HCEC 1CT (cell line): ENCODE data around the gene CD99L2.
"Not testable (repeated sequence)": the region's sequence is repeated elsewhere in the genome, so short reads cannot be mapped to it uniquely, and the experiment has no call there.

ENCODE experiments used
- DNase-seq: peaks from one replicate; pipeline ENCODE4 v3.0.0-alpha.2; 2017

The CD99L2 gene

GRCh38 chrX:150849996-150850720 lies 48.3 kb downstream of the CD99L2 start:
- DNase-seq = no peak

GRCh38 chrX:150849486-150849885 lies 49.0 kb downstream of the CD99L2 start:
- no peak for DNase-seq

- DNase-seq = no peak
Observed at GRCh38 chrX:150848914-150849365, 49.5 kb downstream of the CD99L2 start.

- no peak for DNase-seq
Observed at GRCh38 chrX:150847088-150847487, 51.4 kb downstream of the CD99L2 start.

- no peak for DNase-seq
Observed at GRCh38 chrX:150846130-150846529, 52.3 kb downstream of the CD99L2 start.

GRCh38 chrX:150845091-150845490 lies 53.4 kb downstream of the CD99L2 start:
- DNase-seq = no peak

- no peak for DNase-seq
Observed at GRCh38 chrX:150844016-150844415, 54.5 kb downstream of the CD99L2 start.

GRCh38 chrX:150842198-150842685 lies 56.2 kb downstream of the CD99L2 start:
- DNase-seq = no peak

GRCh38 chrX:150841456-150842197 lies 56.8 kb downstream of the CD99L2 start:
- peak; percentile 64 for DNase-seq

- DNase-seq = no peak
Observed at GRCh38 chrX:150837845-150838244, 60.6 kb downstream of the CD99L2 start.

- no peak for DNase-seq
Observed at GRCh38 chrX:150834695-150835094, 63.8 kb downstream of the CD99L2 start.

GRCh38 chrX:150833454-150834056 lies 64.9 kb downstream of the CD99L2 start:
- DNase-seq = no peak

GRCh38 chrX:150831863-150832262 lies 66.6 kb downstream of the CD99L2 start:
- no peak for DNase-seq

GRCh38 chrX:150828785-150829184 lies 69.7 kb downstream of the CD99L2 start:
- no peak for DNase-seq

GRCh38 chrX:150824352-150824751 lies 74.1 kb downstream of the CD99L2 start:
- DNase-seq = not testable (repeated sequence)

GRCh38 chrX:150823826-150824225 lies 74.6 kb downstream of the CD99L2 start:
- not testable (repeated sequence) for DNase-seq

GRCh38 chrX:150821971-150822370 lies 76.5 kb downstream of the CD99L2 start:
- no peak for DNase-seq

- peak; percentile 16 for DNase-seq
Observed at GRCh38 chrX:150813922-150814321, 84.5 kb downstream of the CD99L2 start.

- DNase-seq = no peak
Observed at GRCh38 chrX:150806827-150807226, 91.6 kb downstream of the CD99L2 start.

GRCh38 chrX:150805736-150806135 lies 92.7 kb downstream of the CD99L2 start:
- no peak for DNase-seq

- no peak for DNase-seq
Observed at GRCh38 chrX:150792949-150793527, 105.4 kb downstream of the CD99L2 start.

GRCh38 chrX:150790021-150790420 lies 108.4 kb downstream of the CD99L2 start:
- no peak for DNase-seq

GRCh38 chrX:150781677-150782076 lies 116.8 kb downstream of the CD99L2 start:
- DNase-seq = no peak
